H1 (cell line): Measurements from ENCODE around the gene SCN2A. TPM values are rescaled to one million over a fixed set of nuclear protein-coding genes. Genes with fewer than 3 reads are reported as not detected.

Source experiments
- CTCF ChIA-PET: fragments of 300-600 bp; sonication (Branson Sonifier 250); formaldehyde crosslinking; loops from one replicate; lab custom pipeline; 2021; ENCODE audit not compliant: partially characterized antibody; lab: Charles Lee
- POLR2A ChIA-PET: fragments of 300-600 bp; sonication (Branson Sonifier 250); formaldehyde crosslinking; loops from one replicate; lab custom pipeline; 2021; ENCODE audit warnings: inconsistent platforms; ENCODE audit not compliant: partially characterized antibody; lab: Charles Lee
- DNase-seq, 2 experiments: peaks; one replicate each; pipeline versions ENCODE4 v3.0.0 to v3.0.0-alpha.2; 2010 to 2022; ENCODE audit warnings: low spot score in 2 of 2, low read depth in 1 of 2, mixed read lengths in 1 of 2
- FAIRE-seq: peaks from 2 replicates; lab custom pipeline; 2011; peaks lifted over from hg19 to GRCh38; lab: Jason Lieb, UNC
- H2AFZ ChIP-seq: 2 replicates; pipeline ENCODE4 v1.8.1; 2012; ENCODE audit warnings: low read length, inconsistent platforms
- H2AK5ac ChIP-seq: 2 replicates; pipeline ENCODE4 v1.6.1; 2013; ENCODE audit warnings: low read depth, low read length
- H2BK120ac ChIP-seq: replicated peaks from 2 replicates; pipeline ENCODE3; 2013; ENCODE audit warnings: low read depth, low read length, inconsistent platforms
- H2BK12ac ChIP-seq: 2 replicates; pipeline ENCODE4 v1.6.1; 2013; ENCODE audit warnings: low read depth, low read length
- H2BK15ac ChIP-seq: 2 replicates; pipeline ENCODE4 v1.6.1; 2013; ENCODE audit warnings: low read length
- H2BK20ac ChIP-seq: 2 replicates; pipeline ENCODE4 v1.6.1; 2013; ENCODE audit warnings: low read length
- H2BK5ac ChIP-seq: 2 replicates; pipeline ENCODE4 v1.6.1; 2013; ENCODE audit warnings: low read depth, low read length
- H3K14ac ChIP-seq: 2 replicates; pipeline ENCODE4 v1.6.1; 2013; ENCODE audit warnings: inconsistent platforms; ENCODE audit not compliant: insufficient read length
- H3K18ac ChIP-seq: 2 replicates; pipeline ENCODE4 v1.6.1; 2013; ENCODE audit warnings: low read length; ENCODE audit errors: extremely low read depth
- H3K23ac ChIP-seq: 2 replicates; pipeline ENCODE4 v1.6.1; 2013; ENCODE audit warnings: inconsistent platforms; ENCODE audit not compliant: insufficient read length
- H3K23me2 ChIP-seq: 2 replicates; pipeline ENCODE4 v1.6.1; 2013; ENCODE audit warnings: low read depth, low read length
- H3K27ac ChIP-seq: 2 replicates; pipeline ENCODE4 v1.6.1; 2011; ENCODE audit warnings: low read depth, low read length, inconsistent platforms
- H3K27me3 ChIP-seq, 4 experiments: replicated peaks in 1 of 4; 1 replicate in 1 of 4; 2 replicates in 3 of 4; pipeline versions ENCODE4 v1.6.1 to v1.8.1; 2011 to 2013; ENCODE audit warnings: low read length in 3 of 4, mild to moderate bottlenecking in 3 of 4, inconsistent platforms in 2 of 4, mixed read lengths in 2 of 4, moderate library complexity in 1 of 4; ENCODE audit not compliant: control insufficient read depth in 3 of 4, insufficient read depth in 3 of 4; ENCODE audit errors: extremely low read depth in 1 of 4
- H3K36me3 ChIP-seq, 4 experiments: 2 replicates each; pipeline versions ENCODE4 v1.6.1 to v1.8.1; 2011 to 2013; ENCODE audit warnings: mild to moderate bottlenecking in 4 of 4, low read length in 3 of 4, moderate library complexity in 2 of 4, control low read depth in 1 of 4, inconsistent platforms in 1 of 4; ENCODE audit not compliant: insufficient read depth in 4 of 4, control insufficient read depth in 2 of 4
- H3K4ac ChIP-seq: replicated peaks from 2 replicates; pipeline ENCODE3; 2013; ENCODE audit warnings: low read length, low read depth, mixed read lengths, inconsistent platforms; ENCODE audit not compliant: insufficient read length
- H3K4me1 ChIP-seq, 4 experiments: replicated peaks in 1 of 4; 1 replicate in 1 of 4; 2 replicates in 3 of 4; pipeline versions ENCODE4 v1.6.1 to v1.8.1; 2011 to 2013; ENCODE audit warnings: low read length in 3 of 4, inconsistent platforms in 2 of 4, mixed read lengths in 1 of 4; ENCODE audit not compliant: insufficient read depth in 4 of 4, control insufficient read depth in 3 of 4
- H3K4me2 ChIP-seq, 2 experiments: 2 replicates each; pipeline versions ENCODE4 v1.6.1 to v1.8.1; 2011 to 2013; ENCODE audit warnings: low read depth in 2 of 2, low read length in 2 of 2, control low read depth in 1 of 2, inconsistent platforms in 1 of 2, mild to moderate bottlenecking in 1 of 2; ENCODE audit not compliant: insufficient read depth in 1 of 2
- H3K4me3 ChIP-seq, 4 experiments: fragments of 200-600, 300-600 bp in 1 of 4; sonication (generic), shearing (Covaris generic), sonication (Bioruptor Twin) in 1 of 4; 2 replicates each; pipeline versions ENCODE4 v1.5.1 to v1.8.1; 2011 to 2016; ENCODE audit warnings: low read length in 4 of 4, low read depth in 3 of 4, control low read depth in 2 of 4, inconsistent platforms in 2 of 4, mild to moderate bottlenecking in 2 of 4, mixed read lengths in 1 of 4, moderate library complexity in 1 of 4; ENCODE audit not compliant: insufficient read depth in 2 of 4; ENCODE audit errors: extremely low read depth in 1 of 4
- H3K56ac ChIP-seq: replicated peaks from 2 replicates; pipeline ENCODE3; 2013; ENCODE audit warnings: low read depth, mild to moderate bottlenecking, mixed read lengths, low read length, inconsistent platforms; ENCODE audit not compliant: insufficient read length
- H3K79me1 ChIP-seq: 2 replicates; pipeline ENCODE4 v1.6.1; 2013; ENCODE audit warnings: low read depth, low read length, control low read depth
- H3K79me2 ChIP-seq, 2 experiments: 2 replicates each; pipeline versions ENCODE4 v1.6.1 to v1.8.1; 2012 to 2013; ENCODE audit warnings: low read length in 2 of 2, mild to moderate bottlenecking in 2 of 2, inconsistent platforms in 1 of 2; ENCODE audit not compliant: insufficient read depth in 2 of 2, control insufficient read depth in 1 of 2
- H3K9ac ChIP-seq, 4 experiments: replicated peaks in 1 of 4; 1 replicate in 1 of 4; 2 replicates in 3 of 4; pipeline versions ENCODE4 v1.6.1 to v1.8.1; 2011 to 2013; ENCODE audit warnings: low read depth in 3 of 4, low read length in 3 of 4, control low read depth in 2 of 4, mild to moderate bottlenecking in 2 of 4, moderate library complexity in 2 of 4, inconsistent platforms in 1 of 4; ENCODE audit errors: extremely low read depth in 1 of 4
- H3K9me3 ChIP-seq, 2 experiments: 2 replicates each; pipeline versions ENCODE4 v1.6.1 to v1.8.1; 2012 to 2013; ENCODE audit warnings: mild to moderate bottlenecking in 2 of 2, moderate library complexity in 2 of 2, control low read depth in 1 of 2, inconsistent platforms in 1 of 2, low read depth in 1 of 2, low read length in 1 of 2, mixed read lengths in 1 of 2; ENCODE audit not compliant: insufficient read depth in 2 of 2
- H4K20me1 ChIP-seq, 2 experiments: replicated peaks in 1 of 2; 2 replicates each; pipeline versions ENCODE3 to v1.8.1; 2011 to 2013; ENCODE audit warnings: inconsistent platforms in 2 of 2, low read length in 2 of 2, mild to moderate bottlenecking in 1 of 2; ENCODE audit not compliant: insufficient read depth in 2 of 2, control insufficient read depth in 1 of 2
- H4K5ac ChIP-seq: 2 replicates; pipeline ENCODE4 v1.6.1; 2013; ENCODE audit warnings: low read length, low read depth, mixed read lengths, inconsistent platforms; ENCODE audit not compliant: insufficient read length
- H4K8ac ChIP-seq: 2 replicates; pipeline ENCODE4 v1.8.0; 2013; ENCODE audit warnings: mild to moderate bottlenecking, moderate library complexity, low read length, inconsistent platforms; ENCODE audit not compliant: insufficient read depth; ENCODE audit errors: extremely low read depth
- H4K91ac ChIP-seq: replicated peaks from 2 replicates; pipeline ENCODE3; 2013; ENCODE audit warnings: low read length, mixed read lengths, inconsistent platforms; ENCODE audit not compliant: insufficient read length
- BACH1 ChIP-seq: IDR thresholded peaks from 2 replicates; pipeline ENCODE4 v1.6.1; 2012; ENCODE audit warnings: low read length, improper control_type of control experiment
- BRCA1 ChIP-seq: IDR thresholded peaks from 2 replicates; pipeline ENCODE4 v1.6.1; 2012; ENCODE audit warnings: low read depth, low read length, improper control_type of control experiment
- CBX8 ChIP-seq: fragments of 300-800, 300-1000 bp; sonication (generic); IDR thresholded peaks from 2 replicates; pipeline ENCODE4 v1.7.1; 2016; ENCODE audit warnings: low read depth, low read length, borderline replicate concordance
- CTBP2 ChIP-seq: IDR thresholded peaks from 2 replicates; pipeline ENCODE4 v1.7.0; 2011; ENCODE audit warnings: borderline replicate concordance, mild to moderate bottlenecking, moderate library complexity, mixed read lengths, low read length; ENCODE audit not compliant: insufficient read depth, insufficient read length
- EZH2 ChIP-seq: fragments of 200-600 bp; sonication (generic); IDR thresholded peaks from 2 replicates; pipeline ENCODE4 v1.7.1; 2012; ENCODE audit warnings: low read depth, mild to moderate bottlenecking, moderate library complexity, low read length, inconsistent platforms; ENCODE audit not compliant: severe bottlenecking
- HDAC2 ChIP-seq, 2 experiments: fragments of 300-600 bp in 1 of 2; sonication (generic) in 1 of 2; IDR thresholded peaks; 2 replicates each; pipeline ENCODE4 v1.6.1; 2011 to 2012; ENCODE audit warnings: low read depth in 2 of 2, low read length in 2 of 2, mild to moderate bottlenecking in 2 of 2, moderate library complexity in 2 of 2, borderline replicate concordance in 1 of 2, inconsistent platforms in 1 of 2
- HDAC6 ChIP-seq: IDR thresholded peaks from one replicate; pipeline ENCODE4 v1.7.1; 2012; ENCODE audit warnings: low read depth, mild to moderate bottlenecking, inconsistent platforms, low read length, moderate library complexity
- KDM5A ChIP-seq: fragments of 200-600 bp; IDR thresholded peaks from 2 replicates; pipeline ENCODE4 v1.7.1; 2012; ENCODE audit warnings: mild to moderate bottlenecking, low read length, inconsistent platforms, mixed read lengths
- RFX5 ChIP-seq: IDR thresholded peaks from 2 replicates; pipeline ENCODE4 v1.6.1; 2011; ENCODE audit warnings: low read depth, low read length, improper control_type of control experiment, borderline replicate concordance
- RXRA ChIP-seq: IDR thresholded peaks from 2 replicates; pipeline ENCODE4 v1.6.1; 2011; ENCODE audit warnings: low read depth, mild to moderate bottlenecking, low read length, moderate library complexity; ENCODE audit not compliant: insufficient read depth
- SIN3A ChIP-seq, 2 experiments: IDR thresholded peaks in 1 of 2; conservative IDR thresholded peaks in 1 of 2; 2 replicates each; pipeline ENCODE4 v1.6.1; 2011 to 2012; ENCODE audit warnings: low read length in 2 of 2, improper control_type of control experiment in 1 of 2, low read depth in 1 of 2, mild to moderate bottlenecking in 1 of 2
- SP4 ChIP-seq: IDR thresholded peaks from 2 replicates; pipeline ENCODE4 v1.6.1; 2012; ENCODE audit warnings: low read length, inconsistent platforms
- WGBS, 2 experiments: shearing (Covaris generic) in 1 of 2; methylation state at CpG; one replicate each; pipeline versions ENCODE4 v1.1.6 to v1.1.7; 2013 to 2015; ENCODE audit warnings: low lambda C conversion rate in 2 of 2, mixed read lengths in 2 of 2, inconsistent platforms in 1 of 2, low coverage in 1 of 2, missing lambda C conversion rate in 1 of 2; ENCODE audit not compliant: insufficient replicate concordance in 2 of 2, insufficient coverage in 1 of 2, insufficient read length in 1 of 2; ENCODE audit errors: extremely low coverage in 1 of 2, missing lambda C conversion rate in 1 of 2; 5-methylcytosine and 5-hydroxymethylcytosine counted together
- polyA plus RNA-seq, 7 experiments: library from polyadenylated mRNA; depleted of rRNA in 3 of 7; stranded (reverse) in 5 of 7; unstranded in 2 of 7; fragments of >200 nt in 5 of 7; fragments of 200-250 nt in 2 of 7; gene quantifications; 1 replicate in 5 of 7; 2 replicates in 1 of 7; 4 replicates in 1 of 7; pipeline versions ENCODE4 v1.2.1 to v1.2.3, GENCODE V29; 2011 to 2013; ENCODE audit warnings: missing spikeins in 2 of 7, mixed read lengths in 2 of 7
- total RNA-seq: library from RNA; stranded (reverse); fragmentation: NEBNext Ultra II Directional; extraction: Animal tissue kit (Norgen Biotek cat#: 25700); gene quantifications from 2 replicates; pipeline ENCODE4 v1.2.1, GENCODE V29; 2021

SCN2A gene
- total and polyA plus RNA-seq, 2 of the 8 experiments (the other 6 are each of a cell fraction or from before 2014, with no cell fraction given) = 0.18 to 1.1 TPM

DNA sequence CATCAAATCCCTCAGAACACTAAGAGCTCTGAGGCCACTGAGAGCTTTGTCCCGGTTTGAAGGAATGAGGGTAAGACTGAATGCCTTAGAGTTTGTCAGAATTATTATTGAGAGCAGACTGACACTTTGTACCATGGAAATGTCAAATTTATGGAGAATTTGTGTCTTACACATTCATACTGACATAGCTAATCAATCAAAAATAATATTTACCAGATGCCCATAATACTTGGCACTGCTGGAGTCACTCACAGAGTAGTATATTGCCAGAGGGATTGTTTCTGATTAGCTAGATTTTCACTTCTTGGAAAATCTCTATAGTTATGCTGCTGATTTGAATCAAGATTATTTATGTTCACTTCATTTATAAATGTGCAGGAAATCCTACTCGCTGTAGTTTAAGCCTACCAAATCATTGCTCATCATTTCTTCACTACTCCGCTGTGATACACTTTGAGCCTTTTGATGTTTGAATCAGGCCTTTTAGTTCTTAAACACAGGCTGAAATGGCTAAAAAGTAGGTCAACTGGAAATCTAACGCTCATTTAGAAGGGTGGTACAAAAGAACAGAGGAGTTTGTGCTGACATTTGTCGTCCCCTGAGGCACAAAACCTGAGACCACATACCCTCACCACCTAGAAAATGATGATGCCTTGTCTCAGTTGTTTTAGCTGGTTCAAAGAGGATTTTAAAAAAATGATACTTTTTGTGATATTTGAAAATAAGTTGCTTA lies 134.2 kb downstream of the SCN2A start:
- no peaks in the 10 kb centered on the region for H3K9me3 ChIP-seq
- H2BK5ac ChIP-seq = no peak overlapping the region
- no peak overlapping the region for H2BK12ac ChIP-seq
- peak overlapping the region; percentile 57 for H4K5ac ChIP-seq
- no peaks in the 10 kb centered on the region for H3K79me2 ChIP-seq
- no peaks in the 10 kb centered on the region for H3K79me1 ChIP-seq
- H3K27me3 ChIP-seq = no peaks in the 10 kb centered on the region
- no peak for FAIRE-seq
- no peaks in the 10 kb centered on the region for H3K36me3 ChIP-seq
- H3K23ac ChIP-seq = no peak overlapping the region
- peak overlapping the region; percentile 29 for H2BK120ac ChIP-seq
- no peaks in the 10 kb centered on the region for H4K20me1 ChIP-seq
- H3K18ac ChIP-seq = no peak overlapping the region
- H4K91ac ChIP-seq = no peak overlapping the region
- no peak overlapping the region for H2BK15ac ChIP-seq
- no peak overlapping the region for H3K27ac ChIP-seq
- H4K8ac ChIP-seq = no peak overlapping the region
- POLR2A ChIA-PET = no interaction called here
- no peak overlapping the region for H3K4ac ChIP-seq
- no peaks in the 10 kb centered on the region for H3K23me2 ChIP-seq
- 77% methylated on average over 5 of the region's 5 CpGs; no CpG with 5 or more reads in 1 of the 2 experiments for WGBS, 2 experiments
- no peak overlapping the region for H3K4me2 ChIP-seq
- H2AK5ac ChIP-seq = no peak overlapping the region
- 0 out of 2 replicates have a peak overlapping the region, but pooled peaks have one; percentile 89 for H2AFZ ChIP-seq
- peaks cover 0 to 9% (median 7%) of the 10 kb centered on the region in 4 experiments; a peak in 3 of 7 replicates for H3K4me1 ChIP-seq
- DNase-seq = no peak
- H3K9ac ChIP-seq = no peak overlapping the region
- H3K14ac ChIP-seq = no peak overlapping the region
- CTCF ChIA-PET = interaction anchor here (0.8 to 1.4 kb wide), 3 partner anchors 45 to 501 kb away, joined by 3 to 5 read pairs (median 4); partner anchors contain the start of gene SCN2A
- H3K4me3 ChIP-seq = no peak overlapping the region
- no peak overlapping the region for H2BK20ac ChIP-seq
- no peak overlapping the region for H3K56ac ChIP-seq
- no peak for TF ChIP-seq HDAC2 (IDR thresholded peaks at IDR 0.05; ENCODE audit: borderline replicate concordance in 1 of 2, low read depth in 2 of 2, low read length in 2 of 2)
- TF ChIP-seq HDAC6 = no peak
- TF ChIP-seq EZH2 = no peak
- TF ChIP-seq SIN3A (conservative IDR thresholded peaks at IDR 0.05 in 1 of 2, IDR thresholded peaks at IDR 0.05 in 1 of 2; ENCODE audit: low read depth in 1 of 2, low read length in 2 of 2) = no peak
- no peak for TF ChIP-seq RXRA
- no peak for TF ChIP-seq KDM5A
- no peak for TF ChIP-seq BACH1
- TF ChIP-seq RFX5 = no peak
- no peak for TF ChIP-seq SP4
- TF ChIP-seq BRCA1 = no peak
- TF ChIP-seq CBX8 = no peak
- TF ChIP-seq CTBP2 = no peak
